ENCODE measurements around the gene UAP1L1. TPM values are rescaled to one million over a fixed set of nuclear protein-coding genes. Genes with fewer than 3 reads are reported as not detected.

Gene UAP1L1
- total RNA-seq, 1 experiment from 2014 or later = 6.6 TPM

GRCh38 chr9:137126786-137127185, 49.5 kb downstream of the UAP1L1 start:
- H3K4me2 ChIP-seq (ENCODE audit: insufficient read depth, insufficient read length, low read length) = no peak overlapping the region
- H3K9me3 ChIP-seq (ENCODE audit: control insufficient read depth, low read depth, low read length) = no peaks in the 10 kb centered on the region
- H2AK5ac ChIP-seq (ENCODE audit: insufficient read length, low read length) = no peak overlapping the region
- no peak overlapping the region for H2BK20ac ChIP-seq (ENCODE audit: low read depth, low read length, poor library complexity, severe bottlenecking)
- H3K4ac ChIP-seq (ENCODE audit: low read depth, low read length) = no peak overlapping the region
- H3K79me2 ChIP-seq (ENCODE audit: insufficient read depth, low read length) = no peaks in the 10 kb centered on the region
- no peak overlapping the region for H3K9ac ChIP-seq (ENCODE audit: extremely low read depth, insufficient read length, low read length)
- no peaks in the 10 kb centered on the region; a peak in 1 of 7 replicates for H3K36me3 Mint-ChIP-seq (ENCODE audit: insufficient read depth in 1 of 3, low read depth in 3 of 3)
- H3K23me2 ChIP-seq (ENCODE audit: insufficient read length, low read depth, low read length, poor library complexity, severe bottlenecking) = peaks cover 4% of the 10 kb centered on the region
- no peak overlapping the region for H3K27ac ChIP-seq (ENCODE audit: insufficient read length, low read depth, low read length)
- no peak overlapping the region for H3K18ac ChIP-seq (ENCODE audit: insufficient read length, low read depth, low read length)
- H2BK120ac ChIP-seq (ENCODE audit: low read depth, low read length, poor library complexity, severe bottlenecking) = no peak overlapping the region
- H3K56ac ChIP-seq (ENCODE audit: insufficient read length, low read depth, low read length) = no peak overlapping the region
- H4K5ac ChIP-seq (ENCODE audit: insufficient read length, low read depth, low read length) = no peak overlapping the region
- H3K4me3 Mint-ChIP-seq = peak overlapping the region in 1 of 2 experiments; percentile 59; a peak in 2 of 5 replicates
- H4K91ac ChIP-seq (ENCODE audit: insufficient read length, low read depth, low read length) = no peak overlapping the region
- no peak for TF ChIP-seq CTCF (conservative IDR thresholded peaks at IDR 0.05)
- H3K4me1 ChIP-seq (ENCODE audit: insufficient read depth, low read length) = no peaks in the 10 kb centered on the region
- no peak overlapping the region for H2BK5ac ChIP-seq (ENCODE audit: insufficient read length, low read length)
- H3K27ac Mint-ChIP-seq = no peak overlapping the region
- H3K27me3 Mint-ChIP-seq (ENCODE audit: low read depth) = peaks cover 23% of the 10 kb centered on the region
- no peak for DNase-seq
- no peak overlapping the region for H3T11ph ChIP-seq (ENCODE audit: low read length)
- no peak overlapping the region for H2BK15ac ChIP-seq (ENCODE audit: low read depth, low read length)
- H3K27me3 ChIP-seq (ENCODE audit: insufficient read depth, low read length) = no peaks in the 10 kb centered on the region
- no CpG with 5 or more reads among the region's 3 CpGs for WGBS (ENCODE audit: extremely low coverage, insufficient read length, low lambda C conversion rate)
- no peak overlapping the region for H3K23ac ChIP-seq (ENCODE audit: insufficient read length, low read depth, low read length)
- H4K8ac ChIP-seq (replicated peaks; ENCODE audit: insufficient read length, low read depth, low read length) = no peak overlapping the region
- H3K79me1 ChIP-seq (ENCODE audit: insufficient read depth, low read depth, low read length, poor library complexity, severe bottlenecking) = no peaks in the 10 kb centered on the region
- no peak overlapping the region for H2AFZ ChIP-seq (ENCODE audit: low read length)
- no peaks in the 10 kb centered on the region for H4K20me1 ChIP-seq (ENCODE audit: control insufficient read depth, insufficient read depth, insufficient read length)
- H3K9me3 Mint-ChIP-seq = no peaks in the 10 kb centered on the region
- H3K14ac ChIP-seq (ENCODE audit: insufficient read depth, low read length) = no peak overlapping the region
- peaks cover 16 to 21% of the 10 kb centered on the region in 2 experiments for H3K4me1 Mint-ChIP-seq
- H2BK12ac ChIP-seq (ENCODE audit: insufficient read length, low read depth, low read length) = no peak overlapping the region

Measured in H9 (cell line).